Middle frontal gyrus (tissue), 1 donor: ENCODE data around the gene KRT9.
"Not testable (repeated sequence)": the region's sequence is repeated elsewhere in the genome, so short reads cannot be mapped to it uniquely, and the experiment has no call there.

Experiments used
- DNase-seq: peaks from one replicate; pipeline ENCODE4 v3.0.0-alpha.2; 2015; ENCODE audit warnings: low spot score; ENCODE audit errors: extremely low spot score

Gene KRT9

DNA sequence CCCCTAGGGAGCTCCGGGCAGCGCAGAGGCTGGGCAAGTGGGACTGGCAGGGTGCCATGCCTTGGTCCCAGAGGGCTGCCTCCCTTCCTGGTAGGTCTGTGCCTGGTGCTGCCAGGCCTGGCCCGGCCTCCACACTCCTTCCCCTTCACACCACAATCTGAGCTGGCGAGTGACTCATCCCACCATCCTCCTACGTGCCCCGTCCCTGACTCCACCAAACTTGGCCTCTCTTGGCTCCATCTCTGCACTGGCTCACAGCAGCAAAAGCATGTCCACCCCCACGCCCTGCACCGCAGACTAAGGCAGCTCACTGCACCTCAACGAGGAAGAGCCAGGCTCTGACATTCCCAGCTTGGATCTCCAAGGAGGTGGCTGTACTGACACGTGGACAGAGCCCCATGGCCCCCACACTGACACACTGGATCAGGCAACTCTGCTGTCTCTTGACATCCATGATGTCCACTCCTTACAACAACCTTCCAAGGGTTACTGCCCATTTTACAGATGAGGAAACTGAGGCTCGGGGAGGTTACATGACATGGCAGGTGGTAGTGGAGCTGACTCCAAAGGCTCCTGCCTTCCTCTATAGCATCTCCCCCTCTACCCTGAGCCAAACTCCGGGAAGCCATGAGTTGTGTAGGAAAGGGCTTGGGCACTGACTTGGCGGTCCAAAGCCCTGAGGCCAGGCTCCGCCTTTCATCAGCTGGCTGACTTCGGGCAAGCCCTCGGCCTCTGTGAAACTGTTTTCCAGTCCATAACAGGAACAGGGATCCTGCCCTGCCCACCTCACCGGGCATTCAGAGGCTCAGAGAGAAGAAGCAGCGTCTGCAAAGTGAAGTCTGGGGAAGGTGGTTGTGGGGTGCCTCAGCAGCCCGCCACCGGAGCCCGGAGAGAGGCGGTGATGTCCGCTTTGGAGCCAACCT, 23.7 kb downstream of the KRT9 start:
- DNase-seq, result no peak

DNA sequence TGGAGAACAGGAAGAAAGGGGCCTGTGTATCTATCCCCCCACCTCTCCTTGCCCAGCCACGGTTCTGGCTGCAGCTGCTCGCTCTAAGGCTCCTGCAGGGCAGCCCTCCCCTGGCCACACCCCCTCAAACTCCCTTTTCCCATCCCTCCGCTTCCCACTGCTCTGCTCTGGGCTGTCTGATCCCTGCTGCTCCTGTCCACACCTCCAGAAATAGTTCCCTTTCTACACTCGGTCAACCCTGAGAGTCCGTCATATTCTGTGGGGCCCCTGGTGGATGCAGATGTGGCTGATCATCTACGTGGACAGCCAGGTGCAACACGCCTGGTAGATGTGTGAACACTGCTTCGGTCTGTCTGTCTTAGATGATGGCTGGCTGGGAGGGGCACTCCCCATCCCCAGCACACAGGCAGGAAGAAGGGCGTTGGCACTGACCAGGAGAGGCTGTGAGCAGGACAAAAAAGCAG, 24.4 kb downstream of the KRT9 start:
- DNase-seq, result no peak

DNA sequence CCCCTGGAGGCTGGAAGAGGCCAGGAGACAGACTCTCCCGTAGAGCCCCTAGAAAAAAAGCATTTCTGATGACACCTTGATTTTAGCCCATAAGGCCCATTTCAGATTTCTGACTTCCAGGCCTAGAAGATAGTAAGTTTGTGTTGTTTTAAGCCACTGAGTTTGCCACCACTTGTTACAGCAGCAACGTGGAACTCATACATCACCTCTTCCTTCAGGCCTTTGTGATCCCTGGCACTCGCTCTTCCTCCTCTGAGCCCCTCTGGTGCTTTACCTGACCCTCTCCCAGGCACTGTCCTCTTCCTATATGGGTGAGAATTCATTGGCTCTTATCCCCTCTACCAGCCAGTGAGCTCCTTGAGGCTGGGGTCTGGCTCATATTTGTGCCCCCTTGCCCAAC, 25.0 kb downstream of the KRT9 start:
- DNase-seq, result no peak

DNA sequence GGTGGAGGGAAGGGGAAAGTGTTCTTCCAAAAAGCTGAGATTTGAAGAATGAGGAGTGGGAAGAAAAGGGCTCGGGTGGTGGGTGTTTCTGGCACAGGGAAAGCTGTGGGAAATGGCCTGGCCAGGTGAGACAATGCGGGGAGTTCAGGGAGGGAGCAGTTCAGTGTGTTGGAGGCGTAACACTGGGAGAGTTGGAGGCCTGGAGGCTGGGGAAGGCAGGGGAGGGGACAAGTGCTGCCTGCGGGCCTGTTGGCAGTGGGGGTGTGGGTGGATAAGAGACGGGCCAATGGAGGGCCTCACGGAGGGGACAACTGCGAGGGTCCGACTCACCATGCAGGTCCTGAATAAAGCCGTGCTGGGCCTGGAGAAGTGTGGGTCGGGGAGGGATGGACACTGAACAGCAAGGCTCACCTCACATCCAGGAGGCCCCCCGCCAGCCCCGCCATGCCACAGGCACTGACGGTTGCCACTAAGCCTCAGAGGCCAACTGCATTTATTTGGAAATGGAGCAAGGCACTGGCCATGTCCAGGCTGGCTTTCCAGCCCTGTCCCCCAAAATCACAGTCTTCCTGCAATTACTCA, 25.9 kb downstream of the KRT9 start:
- no peak for DNase-seq

DNA sequence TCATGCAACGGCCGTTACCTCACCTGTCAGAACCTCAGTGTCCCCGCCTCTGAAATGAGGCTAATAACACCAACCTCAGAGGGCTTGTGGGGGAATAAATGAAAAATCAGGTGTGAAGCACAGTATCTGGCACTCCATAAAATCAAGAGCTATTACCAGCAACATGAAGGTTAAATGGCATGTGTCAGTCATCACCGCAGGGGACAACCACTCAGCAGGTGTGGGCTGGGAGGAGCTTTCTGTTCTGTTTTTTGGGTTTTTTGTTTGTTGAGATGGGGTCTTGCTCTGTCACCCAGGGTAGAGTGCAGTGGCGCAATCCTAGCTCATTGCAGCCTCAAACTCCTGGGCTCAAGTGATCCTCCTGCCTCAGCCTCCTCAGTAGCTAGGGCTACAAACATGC, 26.9 kb downstream of the KRT9 start:
- no peak for DNase-seq

DNA sequence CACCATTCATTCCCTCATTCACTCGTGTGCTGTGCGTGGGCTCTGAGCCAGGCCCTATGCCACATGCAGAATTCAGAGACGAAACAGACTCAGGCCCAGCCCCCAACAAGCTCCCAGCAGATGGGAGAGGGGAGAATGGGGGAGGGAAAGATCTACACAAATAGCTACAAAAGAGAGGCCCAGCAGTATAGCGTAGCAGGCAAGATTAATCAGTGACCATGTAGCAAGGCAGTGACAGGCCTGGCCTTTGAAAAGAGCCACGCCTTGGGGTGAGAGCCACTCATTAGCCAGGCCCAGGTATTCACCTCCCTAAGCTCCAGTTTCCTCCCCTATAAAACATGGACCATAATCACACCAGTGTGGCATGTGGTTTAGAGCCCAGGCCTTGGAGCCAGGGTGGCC, 27.4 kb downstream of the KRT9 start:
- no peak for DNase-seq

DNA sequence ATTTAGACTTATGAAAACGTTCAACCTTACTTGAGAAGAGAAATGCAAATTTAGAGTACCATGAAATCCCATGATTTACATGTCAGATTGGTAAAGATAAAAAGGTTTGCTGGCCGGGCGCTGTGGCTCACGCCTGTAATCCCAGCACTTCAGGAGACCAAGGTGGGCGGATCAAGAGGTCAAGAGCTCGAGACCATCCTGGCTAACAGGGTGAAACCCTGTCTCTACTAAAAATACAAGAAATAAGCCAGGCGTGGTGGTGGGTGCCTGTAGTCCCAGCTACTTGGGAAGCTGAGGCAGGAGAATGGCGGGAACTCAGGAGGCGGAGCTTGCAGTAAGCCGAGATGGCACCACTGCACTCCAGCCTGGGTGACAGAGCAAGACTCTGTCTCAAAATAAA, 29.1 kb downstream of the KRT9 start:
- DNase-seq, result not testable (repeated sequence)

DNA sequence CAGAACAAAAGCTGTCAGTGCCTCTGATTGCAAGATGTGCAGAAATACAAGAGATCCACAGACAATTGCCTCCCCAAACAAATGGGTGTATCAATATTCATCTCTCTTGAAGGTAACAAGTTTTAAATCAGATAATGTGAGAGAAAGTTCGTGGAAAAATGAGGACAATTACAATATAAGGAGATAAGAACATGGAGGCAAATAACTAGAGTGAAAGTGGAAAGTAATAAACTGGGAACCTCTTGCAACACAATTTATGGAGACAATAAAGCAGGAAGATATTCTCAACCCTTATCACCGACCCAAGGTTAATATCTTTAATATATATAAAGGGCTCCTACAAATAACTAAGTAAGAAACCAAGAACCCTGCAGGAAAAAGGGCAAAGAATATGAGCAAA, 29.5 kb downstream of the KRT9 start:
- no peak for DNase-seq

DNA sequence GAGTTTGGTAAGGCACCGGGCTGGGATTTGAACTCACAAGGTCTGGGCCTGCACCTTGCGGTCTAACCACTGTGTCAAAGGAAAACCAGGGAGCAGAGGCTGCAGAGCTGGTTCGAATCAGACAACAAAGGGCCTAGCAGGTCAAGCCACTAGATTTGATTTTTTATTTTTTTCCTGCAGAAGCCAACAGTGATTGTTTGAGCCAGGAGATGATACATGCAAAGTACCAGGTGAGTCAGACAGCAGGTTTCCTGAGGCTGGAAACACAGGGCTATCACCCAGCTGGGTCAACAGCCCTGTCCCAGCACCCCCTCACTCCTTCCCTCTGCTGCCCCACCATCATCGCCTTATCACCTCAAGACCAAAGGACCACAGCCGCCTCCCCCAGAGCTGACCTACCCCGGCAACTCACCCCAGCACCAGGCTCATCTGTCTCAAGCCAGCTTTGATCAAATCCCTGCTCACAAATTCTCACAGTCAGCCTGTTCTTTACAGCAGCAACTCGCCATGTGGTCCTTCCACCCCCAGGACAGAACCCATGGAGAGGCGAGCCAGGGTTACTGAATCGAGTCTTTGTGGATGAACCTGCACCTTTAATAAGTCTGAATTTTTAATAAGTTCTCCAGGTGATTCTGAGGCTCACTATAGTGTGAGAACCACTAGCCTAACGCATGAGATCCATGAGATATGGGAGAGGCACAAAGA, 30.8 kb downstream of the KRT9 start:
- no peak for DNase-seq

DNA sequence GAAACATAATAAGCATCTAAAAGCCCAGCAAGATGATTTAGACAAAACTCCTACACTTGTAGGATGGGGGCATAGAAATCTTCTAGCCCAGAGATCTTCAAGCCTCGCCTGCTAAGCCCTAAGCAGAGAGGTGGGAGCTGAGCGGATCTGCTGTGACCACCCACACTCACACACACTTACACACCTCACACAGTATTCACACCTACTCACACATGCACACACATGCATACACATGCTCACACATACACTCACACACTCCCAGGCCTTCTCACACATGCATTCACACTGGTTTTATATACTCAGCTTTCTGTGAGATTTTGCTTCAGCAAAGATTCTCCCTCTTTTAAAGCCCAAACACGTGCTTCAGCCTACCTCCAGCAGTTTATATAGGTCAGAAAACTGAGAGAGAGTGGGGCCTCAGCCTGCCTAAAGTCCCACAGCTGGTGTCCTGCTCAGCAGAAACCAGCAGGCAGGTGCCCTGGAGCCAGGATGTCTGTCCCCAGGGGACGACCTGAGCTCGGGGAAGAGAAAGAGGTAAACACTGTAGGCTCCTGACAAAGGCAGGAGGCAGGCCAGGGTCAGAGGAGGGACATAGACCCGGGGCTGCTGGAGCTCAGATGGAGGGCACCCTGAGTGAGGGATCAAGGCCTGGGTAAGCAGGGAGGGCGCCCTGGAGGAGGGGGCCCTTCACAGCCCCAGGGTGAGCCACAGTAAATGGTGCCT, 31.7 kb downstream of the KRT9 start:
- DNase-seq, result no peak

DNA sequence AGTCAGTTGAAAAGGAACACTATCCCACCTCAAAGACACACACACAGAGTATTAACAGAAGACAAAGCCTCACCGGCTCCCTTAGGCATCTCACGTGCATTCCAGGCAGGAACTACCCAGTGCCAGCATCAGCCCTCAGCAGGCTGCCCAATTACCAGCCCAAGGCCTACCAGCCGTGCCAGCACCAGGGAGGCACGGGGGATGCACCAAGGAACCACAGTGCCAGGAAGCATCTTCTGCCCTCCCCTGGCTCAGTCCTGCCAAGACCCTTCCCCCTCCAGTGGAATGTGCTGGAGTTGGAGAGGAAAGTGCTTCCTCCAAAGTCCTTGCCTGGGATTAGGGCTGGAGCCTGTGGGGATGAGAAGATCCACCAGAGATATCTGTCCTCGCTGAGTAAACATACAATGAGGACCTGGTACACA, 32.8 kb downstream of the KRT9 start:
- no peak for DNase-seq

DNA sequence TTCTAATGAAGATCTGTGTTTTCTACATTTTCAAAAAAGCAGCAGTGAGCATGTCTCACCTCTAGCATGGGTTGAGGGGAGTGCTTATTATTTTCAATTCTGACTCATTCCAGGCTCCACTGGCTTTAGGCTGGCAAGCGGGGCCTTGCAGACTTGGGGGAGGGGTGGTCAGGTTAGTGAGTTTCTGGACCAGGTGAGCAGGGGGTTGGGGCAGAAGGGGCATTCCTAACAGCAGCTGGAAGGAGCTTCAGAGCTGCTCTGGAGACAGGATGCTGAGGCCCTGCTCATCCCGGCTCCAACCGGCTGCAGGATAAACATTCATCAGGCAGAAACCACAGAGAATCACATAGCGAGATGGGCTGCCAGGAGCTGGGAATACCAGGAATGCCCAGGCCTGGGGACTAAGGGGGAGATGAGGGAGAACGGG, 33.3 kb downstream of the KRT9 start:
- DNase-seq, result no peak

DNA sequence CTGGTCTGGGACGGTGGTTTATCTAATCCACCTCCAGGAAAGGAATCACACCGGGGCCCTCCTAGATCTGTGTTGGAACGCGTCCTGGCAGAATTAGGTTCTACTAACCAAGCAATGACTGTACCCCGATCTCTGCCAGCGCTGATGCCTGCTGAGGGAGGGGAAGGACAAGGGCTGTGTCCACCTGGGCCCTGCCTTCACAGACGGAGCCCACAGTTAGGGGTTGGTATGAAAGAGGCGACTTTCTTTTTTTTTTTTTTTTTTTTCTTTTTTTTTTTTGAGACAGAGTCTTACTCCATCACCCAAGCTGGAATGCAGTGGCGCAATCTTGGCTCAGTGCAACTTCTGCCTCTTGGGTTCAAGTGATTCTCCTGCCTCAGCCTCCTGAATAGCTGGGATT, 33.9 kb downstream of the KRT9 start:
- no peak for DNase-seq

DNA sequence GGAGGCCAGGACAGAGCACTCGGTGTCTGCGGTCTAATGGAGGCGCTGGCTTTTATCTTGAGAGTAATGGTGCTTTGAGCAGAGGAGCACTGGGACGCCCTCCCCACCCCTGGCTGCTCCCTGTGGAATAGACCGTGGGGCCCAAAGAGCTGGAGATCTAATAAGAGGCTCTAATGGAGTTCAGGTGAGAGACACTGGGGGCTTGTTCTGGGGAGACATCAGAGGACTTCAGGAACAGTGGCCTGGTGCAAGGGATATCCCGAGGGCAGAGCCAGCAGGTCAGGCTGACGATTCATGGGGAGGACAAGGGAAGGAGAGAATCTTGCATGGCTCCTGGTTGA, 34.3 kb downstream of the KRT9 start:
- no peak for DNase-seq

DNA sequence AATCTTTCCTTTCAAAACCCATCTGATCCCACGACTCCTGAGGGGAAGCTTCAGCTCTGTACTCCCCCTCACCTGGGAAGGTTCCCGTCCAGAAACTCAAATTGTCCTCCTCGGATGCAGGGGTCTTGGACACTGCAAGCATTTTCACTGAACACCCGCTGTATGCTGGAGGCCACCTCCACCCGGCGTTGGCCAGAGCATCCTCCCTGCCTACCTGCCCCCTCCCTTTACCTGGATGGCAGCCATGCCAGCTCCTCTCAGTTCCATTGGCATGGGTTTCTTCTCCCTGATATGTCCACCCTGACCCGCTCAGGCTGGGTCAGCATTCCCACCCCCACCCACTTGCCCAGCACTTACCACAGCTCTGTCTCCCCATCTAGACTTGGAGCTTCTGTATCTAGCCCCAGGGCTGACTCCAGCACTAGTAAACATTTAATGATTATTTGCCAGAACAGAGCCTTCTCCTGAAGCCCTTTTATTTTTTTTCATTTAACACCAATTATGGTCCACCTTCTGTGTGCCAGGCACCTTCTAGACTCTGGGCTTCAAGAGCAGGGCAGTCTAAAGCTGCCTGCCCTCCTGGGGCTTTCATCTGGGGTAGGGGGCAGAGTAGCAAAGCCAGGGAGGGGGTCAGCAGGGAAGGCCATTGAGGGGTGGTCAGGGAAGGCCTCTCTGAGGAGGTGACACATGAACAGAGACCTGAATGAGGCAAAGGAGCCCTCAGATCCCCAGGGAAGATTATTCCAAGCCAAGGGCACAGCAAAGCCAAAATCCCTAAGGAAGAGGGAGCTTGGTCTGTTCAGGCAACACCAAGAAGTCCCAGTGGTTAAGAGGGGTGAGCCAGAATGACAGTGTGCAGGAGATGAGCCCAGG, 34.9 kb downstream of the KRT9 start:
- no peak for DNase-seq

DNA sequence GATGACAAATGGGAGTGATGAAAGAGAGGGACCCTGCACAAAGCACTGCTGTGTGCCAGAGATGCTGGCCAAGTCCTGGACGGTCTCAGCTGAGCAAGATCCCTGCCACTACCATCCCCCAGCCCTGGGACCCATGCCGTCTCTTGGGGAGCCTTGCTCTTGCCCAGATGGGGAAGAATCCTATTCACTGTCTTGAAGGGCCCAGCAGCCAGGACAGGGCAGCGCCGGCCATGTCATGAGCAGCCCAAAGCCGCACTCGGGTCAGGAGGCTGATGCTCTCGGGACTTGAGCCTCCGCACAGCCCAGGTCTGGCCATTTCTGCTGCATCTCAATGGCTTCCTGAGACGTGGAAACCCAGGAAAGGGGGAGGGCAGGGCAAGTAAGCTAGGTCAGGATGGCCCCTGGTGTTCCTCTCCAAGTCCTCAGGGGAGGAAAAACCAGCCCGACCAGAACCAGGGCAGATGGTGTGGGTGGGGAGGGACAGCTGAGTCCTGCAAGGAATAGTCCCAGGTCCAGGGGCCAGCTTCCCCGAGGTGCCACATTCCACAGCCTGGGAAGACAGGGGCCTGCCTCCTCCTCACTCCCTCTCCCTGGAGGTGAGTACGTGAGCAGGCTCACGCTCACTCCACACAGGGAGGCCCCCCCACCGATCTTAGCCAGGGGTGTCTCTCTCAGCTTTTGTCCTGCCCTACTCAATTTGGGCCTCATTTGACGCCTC, 35.9 kb downstream of the KRT9 start:
- DNase-seq, result no peak

DNA sequence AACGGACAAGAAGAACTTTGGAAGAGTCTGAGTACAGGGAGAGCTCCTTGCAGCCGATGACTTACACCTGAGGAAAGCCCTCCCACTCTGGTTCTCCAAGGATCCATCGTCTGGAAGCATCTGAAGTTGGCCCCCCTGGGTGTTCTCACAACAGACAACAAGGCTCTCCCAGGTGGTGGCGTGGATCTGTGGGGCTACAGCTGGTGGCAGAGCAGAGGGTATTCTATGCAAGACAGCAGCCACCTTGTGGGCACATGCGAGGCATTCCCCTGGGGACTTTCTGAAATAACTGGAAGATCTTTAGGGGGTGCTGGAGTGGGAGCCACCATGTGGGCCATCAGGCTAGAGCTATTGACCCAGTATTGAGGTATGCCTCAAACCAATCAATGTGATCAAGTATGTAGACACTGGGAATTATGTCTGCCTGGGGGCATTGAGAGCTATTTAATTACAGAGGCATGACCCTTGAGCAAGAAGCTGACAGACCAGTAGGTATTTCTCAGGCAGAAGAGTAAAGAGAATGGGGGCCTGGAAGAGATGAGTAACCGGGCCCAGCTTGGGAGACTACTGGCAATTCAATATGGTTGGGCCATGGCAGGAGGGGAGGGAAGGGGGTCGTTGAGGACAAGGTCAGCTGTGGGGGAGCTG, 36.8 kb downstream of the KRT9 start:
- DNase-seq, result no peak

DNA sequence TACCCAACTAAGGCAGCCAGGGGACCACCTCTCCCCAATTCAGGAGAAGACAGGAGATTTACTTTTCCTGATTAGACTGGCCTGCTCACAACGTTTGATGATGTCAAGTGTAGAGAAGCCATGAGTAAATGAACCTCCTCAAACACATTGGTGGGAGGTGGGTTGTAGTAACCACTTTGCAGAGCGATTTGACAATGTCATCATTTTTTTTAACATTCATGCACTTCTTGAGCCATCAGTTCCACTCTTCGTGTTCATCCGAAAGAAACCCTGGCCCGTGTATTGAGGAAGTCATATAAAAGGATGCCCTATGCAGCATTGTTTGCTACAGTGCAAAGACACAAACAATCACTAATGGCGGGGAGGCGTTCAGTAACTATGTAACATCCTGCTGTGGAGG, 38.2 kb downstream of the KRT9 start:
- DNase-seq, result no peak

DNA sequence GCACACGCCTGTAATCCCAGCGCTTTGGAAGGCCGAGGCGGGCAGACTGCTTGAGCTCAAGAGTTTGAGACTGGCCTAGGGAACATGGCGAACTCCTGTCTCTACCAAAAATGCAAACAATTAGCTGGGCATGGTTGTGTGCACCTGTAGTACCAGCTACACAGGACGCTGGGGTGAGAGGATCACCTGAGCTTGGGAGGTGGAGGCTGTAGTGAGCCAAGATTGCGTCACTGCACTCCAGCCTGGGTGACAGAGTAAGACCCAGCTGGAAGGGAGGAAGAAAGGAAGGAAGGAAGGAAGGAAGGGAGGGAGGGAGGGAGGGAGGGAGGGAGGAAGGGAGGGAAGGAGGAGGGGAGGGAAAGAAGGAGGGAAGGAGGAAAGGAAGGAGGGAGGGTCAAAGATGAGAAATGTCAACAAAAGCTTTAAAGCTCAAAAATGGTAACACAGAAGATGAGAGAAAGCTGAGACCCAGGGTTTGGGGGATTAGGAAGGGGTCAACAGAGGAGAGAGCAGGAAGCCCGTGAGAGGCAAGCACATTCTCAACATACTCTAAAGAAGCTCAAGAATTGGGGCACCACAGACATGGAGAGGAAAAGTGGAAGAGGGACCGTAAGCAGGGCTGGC, 38.8 kb downstream of the KRT9 start:
- DNase-seq, result no peak
